GM19455 (cell line): ENCODE measurements around the gene OCIAD2.
A peak's percentile ranks its signal among the peaks of the same experiment; 100 is the strongest.
"Not testable (repeated sequence)": the region's sequence is repeated elsewhere in the genome, so short reads cannot be mapped to it uniquely, and the experiment has no call there.

Source experiments
- ATAC-seq: cut with Tn5 transposase; IDR thresholded peaks from one replicate; pipeline ENCODE4 v1.9.1; 2021; ENCODE audit not compliant: unreplicated experiment

Gene OCIAD2, protein sequence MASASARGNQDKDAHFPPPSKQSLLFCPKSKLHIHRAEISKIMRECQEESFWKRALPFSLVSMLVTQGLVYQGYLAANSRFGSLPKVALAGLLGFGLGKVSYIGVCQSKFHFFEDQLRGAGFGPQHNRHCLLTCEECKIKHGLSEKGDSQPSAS

DNA sequence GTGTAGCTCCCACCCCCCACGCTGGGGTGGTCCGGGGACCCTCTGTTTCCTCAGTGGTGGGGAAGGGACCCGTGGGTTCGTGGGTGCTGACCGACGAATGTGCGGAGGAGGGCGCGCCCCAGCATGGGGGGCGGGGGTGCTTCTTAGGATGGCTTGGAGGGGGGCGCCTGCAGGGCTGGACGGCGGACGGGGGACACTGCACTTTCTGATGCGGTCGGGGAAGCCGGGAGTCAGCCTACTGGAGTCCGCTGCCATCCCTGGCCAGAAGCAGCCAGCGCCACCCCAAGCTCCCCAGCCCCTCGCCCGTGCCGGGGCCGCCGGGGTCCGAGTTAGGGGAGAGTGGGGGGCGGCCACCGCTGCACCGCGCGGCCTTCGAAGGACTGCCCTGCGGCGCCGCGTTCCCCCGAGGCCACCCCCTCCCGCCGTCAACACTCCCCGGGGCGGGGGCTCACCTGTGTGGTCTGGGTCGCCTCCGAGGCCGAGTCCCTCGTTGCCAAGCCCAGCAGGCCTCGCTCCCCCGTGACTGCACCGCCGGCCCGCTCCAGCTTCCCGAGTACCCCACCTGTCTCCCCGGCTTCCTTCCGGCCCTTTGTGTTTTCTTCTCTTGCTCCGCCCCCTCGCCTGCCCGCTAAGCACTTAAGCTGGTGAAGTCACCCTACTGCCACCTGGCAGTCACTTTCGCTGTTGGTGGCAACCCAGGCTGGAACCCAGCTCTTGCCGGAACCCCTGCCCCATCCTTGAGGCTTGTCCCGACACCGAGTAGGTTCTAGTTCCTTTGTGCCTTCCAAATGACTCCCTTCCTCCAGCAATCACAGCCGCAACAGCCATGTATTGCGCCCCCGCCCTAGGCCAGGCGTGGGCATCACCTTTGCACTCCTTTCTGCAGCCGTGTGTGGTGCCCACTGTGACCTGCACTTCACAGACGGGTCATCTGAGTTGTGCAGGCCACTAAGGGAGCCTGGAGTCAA, at the start of gene OCIAD2:
OCIAD2 (minus strand) TSS at position 569 of the 968 bp plus-strand sequence. CDS start 2,225 bp downstream, outside the sequence.
- ATAC-seq: peak; percentile 98

DNA sequence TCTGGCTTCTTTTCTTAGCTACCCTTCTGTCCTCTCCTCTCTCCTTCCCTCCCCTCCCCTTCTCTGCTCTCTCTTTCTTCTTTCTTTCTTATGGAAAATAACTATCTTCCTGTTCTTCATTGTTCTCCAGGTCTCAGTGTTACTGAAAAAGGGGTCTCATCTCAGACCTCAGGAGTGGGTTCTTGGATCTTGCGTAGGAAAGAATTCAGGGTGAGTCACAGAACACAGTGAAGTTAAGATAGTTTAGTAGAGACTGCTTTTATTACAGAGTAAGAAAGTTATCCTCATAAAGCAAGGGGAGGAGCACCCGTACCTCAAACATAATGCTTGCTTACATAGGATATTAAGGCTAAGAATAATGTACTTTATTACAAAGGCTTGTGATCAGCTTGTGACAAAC, 47.7 kb upstream of the OCIAD2 start:
- no peak for ATAC-seq

DNA sequence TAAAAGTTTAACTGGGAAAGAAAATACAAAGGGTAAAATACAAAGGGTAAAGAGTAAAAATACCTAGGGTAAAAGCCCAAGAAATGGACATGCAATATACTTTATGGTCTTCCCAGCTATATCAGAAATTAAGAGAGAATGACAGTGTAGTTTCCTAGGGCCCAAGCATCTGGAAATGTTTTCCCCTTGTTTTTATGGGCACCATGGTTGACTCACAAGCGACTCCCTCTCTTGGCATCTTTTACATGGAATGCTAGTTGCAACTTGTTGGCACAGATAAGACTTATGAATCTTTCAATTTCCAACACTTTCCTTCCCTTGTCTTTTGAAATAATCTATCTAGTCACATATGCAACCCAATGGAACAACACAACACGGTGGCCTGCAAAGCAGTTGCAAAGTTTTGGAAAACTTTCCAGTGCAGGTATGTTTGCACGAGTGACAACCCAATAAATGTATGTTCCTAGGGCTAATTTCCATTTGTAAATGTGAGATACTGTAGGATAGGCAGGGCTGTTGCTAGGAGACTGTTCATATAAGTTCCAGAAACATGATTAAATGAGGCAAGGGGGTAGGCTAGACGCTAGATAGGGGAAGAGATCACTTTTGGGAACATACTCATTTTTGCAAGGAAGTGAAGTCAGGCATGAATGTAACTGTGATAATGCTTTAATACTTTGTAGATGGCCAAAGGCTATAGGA, 43.1 kb upstream of the OCIAD2 start:
- ATAC-seq: no peak

DNA sequence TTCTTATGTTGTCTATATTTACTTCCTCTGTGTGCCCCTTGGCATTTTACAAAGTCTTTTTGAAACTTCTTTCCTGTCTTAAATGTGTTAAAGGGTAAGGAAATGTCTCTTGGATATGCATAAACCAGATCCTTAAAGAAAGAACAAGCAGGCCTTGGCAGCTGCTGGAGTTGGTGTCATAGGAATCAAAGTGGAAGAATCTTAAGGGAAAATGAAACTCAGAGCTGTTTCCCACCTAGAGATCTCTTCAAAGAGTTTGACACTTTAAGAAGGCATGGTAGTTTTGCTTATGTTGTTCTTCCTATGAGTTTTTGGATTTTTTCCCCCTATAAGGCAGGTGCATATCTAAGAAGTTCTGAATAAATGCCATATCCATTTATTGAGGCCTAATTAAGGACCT, 42.5 kb upstream of the OCIAD2 start:
- ATAC-seq: no peak

DNA sequence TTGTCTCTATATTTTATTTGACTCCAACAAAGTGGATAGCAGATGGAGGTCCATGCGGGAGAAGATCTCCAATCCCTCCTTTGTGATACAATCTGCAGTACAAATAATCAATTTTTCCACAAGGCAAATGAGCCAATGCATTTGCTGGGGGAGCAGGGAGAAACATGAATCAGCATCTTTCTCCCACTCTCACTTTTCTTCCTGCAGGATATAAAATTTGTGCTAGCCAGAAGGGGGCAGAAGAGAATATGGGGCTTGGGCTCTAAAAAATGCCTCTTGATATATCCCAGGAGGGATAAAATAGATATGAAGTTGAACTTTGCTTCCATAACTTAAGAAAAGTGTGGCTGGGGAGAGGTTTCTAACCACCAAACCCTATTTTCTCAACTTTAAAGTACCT, 41.2 kb upstream of the OCIAD2 start:
- ATAC-seq: no peak

DNA sequence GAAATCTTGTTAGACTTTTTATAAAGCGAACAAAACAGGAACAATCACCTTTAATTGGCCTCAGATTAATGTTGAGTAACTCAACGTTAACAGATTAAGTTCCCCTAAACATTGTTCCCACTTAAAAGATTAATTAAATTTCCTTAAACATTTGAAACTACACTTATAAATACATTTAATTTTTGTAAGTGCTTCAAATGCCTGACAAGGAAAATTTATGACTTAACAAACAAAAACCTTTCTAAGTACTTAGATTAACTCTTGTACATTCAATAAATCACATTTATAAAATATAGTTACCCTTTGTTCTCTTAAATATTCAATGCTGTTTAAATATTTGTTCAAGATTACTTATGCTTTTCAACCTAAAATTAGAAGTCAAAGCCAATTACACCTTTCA, 39.4 kb upstream of the OCIAD2 start:
- ATAC-seq: no peak

DNA sequence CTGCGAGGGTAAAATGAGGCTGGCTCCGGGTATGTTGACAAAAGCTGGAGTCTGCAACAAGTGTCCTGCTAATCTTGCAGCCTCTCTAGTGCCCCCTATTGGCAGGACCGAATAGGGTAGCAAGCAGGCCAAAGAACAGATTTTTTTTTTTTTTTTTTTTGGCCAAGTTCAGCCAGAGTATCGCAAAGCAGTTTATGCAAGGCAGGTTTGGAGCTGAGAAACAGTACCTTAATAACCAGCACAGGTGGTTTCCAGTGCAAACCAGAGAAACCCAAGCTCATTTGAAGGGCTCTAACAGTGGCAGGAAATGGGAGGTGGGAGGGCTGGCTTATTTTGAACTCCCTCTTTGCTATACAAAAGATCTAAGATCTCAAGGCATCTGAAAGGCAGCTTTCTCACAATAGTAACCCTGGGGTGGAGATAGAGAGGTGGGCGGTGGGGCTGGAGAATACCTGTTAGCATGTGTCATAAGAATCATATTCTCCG, 38.2 kb upstream of the OCIAD2 start:
- ATAC-seq: no peak

DNA sequence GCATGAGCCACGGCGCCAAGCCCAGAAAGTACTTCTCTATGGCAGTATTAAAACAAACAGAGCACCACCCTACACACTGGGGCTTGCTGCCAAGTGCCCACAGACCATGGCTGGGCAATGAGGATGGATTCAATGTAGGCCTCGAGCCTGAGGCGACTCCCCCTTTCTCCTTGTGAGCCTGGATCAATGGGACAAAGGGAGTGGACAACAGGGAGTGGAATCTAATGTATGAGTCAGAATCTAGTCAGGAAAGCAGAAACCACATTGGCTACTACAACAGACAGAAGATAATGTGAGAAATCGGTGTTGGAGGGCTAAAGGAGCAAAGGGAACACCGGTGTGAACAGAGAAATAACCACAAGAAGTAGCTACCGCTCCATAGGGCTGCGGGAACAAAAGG, 37.7 kb upstream of the OCIAD2 start:
- no peak for ATAC-seq

DNA sequence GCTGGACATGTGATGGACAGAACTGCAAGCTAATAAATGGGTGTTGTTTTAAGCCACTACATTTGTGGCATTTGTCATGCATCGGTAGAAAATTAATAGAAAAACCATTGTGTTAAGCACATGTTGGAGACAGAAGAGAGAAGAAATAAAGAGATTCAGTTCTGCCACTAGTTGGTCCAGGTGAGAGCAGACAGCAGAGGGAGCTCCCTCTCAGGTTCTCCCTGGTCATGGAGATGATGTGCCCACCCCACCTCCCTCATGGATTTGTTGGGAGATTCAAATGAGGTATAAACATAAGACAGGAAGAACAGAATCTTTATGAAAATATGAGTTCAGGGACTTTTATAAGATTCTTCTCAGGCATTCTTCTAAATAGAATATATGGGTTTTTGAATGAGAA, 36.8 kb upstream of the OCIAD2 start:
- no peak for ATAC-seq

DNA sequence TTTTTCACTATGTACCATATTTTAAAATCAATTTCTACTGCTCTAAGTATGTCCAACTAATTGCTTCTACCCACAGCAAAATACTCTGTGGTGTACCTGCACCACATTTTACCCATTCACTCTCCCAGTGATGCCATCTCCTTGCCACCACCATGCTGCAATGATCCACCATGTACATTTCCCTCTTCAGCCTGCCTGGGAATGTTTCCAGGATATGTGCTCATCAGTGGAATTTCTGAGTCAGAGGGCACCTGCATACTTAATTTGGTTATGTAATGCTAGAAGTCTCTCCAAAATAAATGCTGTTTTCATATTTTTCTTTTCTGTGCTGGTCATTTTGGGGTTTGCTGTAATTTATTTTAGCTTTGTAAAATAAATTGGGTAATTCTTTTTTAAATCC, 33.2 kb upstream of the OCIAD2 start:
- no peak for ATAC-seq

DNA sequence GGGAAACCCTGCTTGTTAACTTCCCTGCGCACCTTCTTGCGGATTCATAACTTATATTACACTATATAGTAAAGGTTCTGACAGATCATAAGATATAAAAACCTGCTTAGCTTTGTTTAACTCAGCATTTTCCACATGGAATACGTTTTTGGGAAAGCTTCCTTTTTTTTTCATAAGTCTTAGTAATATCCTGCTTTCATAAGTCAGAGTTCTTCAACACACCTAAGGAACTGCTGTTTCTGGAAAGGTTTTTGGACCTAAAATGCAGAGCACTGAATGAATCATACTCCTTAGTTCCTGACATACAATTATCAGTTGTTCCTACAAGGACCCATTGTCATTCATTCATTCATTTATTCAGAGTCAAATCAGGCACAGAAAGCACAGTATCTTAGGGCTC, 32.3 kb upstream of the OCIAD2 start:
- ATAC-seq: no peak

DNA sequence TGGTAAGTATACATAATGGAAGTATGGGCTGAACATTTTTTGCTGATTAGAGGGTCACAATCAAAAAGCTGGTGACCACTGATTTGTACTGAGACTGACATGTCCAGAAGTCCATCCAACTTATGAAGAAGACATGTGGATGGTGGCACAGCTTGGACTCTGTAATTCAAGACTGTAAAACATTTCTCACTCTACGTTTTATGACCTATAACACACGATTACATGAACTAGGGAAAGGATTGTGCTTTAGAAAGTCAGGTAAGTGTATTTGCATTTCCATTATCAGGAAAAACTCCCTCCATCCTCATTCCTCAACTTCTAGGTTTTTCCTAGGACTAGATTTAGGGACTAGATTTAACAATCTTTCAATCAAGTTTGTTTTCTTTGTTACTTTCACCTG, 30.5 kb upstream of the OCIAD2 start:
- ATAC-seq: no peak

DNA sequence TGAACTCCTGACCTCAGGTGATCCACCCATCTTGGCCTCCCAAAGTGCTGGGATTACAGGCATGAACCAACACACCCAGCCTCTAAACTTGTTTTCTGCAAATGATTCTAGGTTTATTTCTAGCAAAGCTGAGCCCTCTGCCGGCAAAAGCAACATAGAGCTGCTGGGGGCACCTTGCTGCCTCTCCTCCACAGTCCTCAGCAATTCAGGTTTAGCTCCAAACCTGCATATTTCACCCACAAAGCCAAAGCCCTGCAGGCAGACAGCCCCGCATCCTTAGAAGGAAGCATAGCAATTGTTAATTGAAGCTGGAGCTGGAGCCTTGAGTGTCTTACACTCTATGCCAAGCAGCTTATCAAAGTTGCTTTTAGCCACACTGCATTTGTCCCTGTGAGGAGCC, 24.9 kb upstream of the OCIAD2 start:
- no peak for ATAC-seq

DNA sequence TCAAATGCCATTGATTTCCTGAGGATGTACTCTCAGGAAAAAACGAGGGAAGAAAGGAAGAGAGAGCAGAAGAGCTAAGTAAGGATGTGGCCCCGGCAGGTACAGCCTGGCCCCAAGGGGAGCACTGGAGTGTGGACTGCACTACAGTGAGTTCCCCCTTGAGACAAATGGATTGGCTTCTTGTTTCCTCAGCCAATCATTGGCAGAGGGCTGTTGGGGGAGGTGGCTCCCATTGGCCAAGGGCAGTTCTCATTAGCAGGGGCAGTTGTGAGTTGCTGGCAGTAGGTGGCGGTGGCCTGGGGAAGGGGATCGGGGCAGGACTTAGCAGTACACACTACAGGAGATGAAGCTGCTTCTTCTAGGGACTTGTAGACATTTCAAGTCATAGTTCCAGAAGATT, 24.1 kb upstream of the OCIAD2 start:
- no peak for ATAC-seq

DNA sequence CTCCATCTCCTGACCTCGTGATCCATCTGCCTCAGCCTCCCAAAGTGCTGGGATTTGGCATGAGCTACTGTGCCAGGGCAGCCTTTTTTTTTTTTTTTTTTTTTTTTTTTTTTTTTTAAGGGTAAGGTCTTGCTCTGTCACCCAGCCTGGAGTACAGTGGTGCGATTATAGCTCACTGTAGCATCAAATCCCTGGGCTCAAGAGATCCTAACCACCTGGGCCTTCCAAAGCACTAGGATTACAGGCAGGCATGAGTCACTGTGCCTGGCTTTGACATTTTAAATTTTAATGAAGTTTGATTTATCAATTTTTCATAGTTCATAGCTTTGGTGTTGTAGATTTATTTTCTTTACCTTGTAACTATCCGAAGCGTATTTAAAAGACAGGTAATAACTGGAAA, 17.8 kb upstream of the OCIAD2 start:
- ATAC-seq: no peak

DNA sequence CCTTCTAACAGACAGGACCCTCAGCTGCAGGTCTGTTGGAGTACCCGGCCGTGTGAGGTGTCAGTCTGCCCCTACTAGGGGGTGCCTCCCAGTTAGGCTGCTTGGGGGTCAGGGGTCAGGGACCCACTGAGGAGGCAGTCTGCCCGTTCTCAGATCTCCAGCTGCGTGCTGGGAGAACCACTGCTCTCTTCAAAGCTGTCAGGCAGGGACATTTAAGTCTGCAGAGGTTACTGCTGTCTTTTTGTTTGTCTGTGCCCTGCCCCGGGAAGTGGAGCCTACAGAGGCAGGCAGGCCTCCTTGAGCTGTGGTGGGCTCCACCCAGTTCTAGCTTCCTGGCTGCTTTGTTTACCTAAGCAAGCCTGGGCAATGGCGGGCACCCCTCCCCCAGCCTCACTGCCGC, 16.5 kb upstream of the OCIAD2 start:
- ATAC-seq: not testable (repeated sequence)

DNA sequence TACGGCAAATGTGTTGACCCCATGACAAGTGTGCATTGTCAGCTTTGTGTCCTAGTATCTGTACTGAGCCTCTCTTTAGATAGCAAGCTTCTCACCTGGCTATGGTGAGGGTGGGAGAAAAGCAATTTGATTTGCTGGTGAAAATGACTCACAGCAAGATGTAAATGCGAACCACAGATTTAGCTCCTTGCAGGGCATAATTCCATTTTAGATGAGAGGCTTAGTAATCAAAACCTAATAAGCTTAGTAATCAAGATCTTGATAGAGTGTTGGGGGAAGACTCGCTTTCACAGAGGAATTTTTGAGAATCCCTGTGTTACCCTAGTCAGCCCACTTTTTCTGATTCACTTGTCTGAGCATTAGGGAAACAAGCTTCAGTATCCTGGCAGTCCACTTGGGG, 7.7 kb upstream of the OCIAD2 start:
- ATAC-seq: no peak

DNA sequence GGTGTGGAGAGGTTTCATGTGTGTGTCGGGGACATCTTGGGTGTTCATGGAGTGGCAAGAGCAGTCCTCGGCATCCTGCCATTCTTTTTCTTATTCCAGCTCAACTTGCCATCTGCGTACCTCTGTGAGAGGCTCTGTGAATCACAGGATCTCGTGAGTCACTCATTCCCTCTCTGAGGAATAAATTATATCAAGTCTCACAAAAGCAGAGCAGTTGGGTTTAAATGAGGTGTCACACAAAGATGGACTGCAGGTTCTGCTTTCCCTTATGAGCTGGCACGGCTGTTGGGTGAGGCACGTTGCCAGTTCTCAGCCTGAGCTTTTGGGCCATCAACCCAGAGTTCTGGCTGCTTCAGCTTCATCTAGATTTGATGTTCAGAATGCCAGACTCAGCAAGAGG, 6.8 kb upstream of the OCIAD2 start:
- ATAC-seq: no peak

DNA sequence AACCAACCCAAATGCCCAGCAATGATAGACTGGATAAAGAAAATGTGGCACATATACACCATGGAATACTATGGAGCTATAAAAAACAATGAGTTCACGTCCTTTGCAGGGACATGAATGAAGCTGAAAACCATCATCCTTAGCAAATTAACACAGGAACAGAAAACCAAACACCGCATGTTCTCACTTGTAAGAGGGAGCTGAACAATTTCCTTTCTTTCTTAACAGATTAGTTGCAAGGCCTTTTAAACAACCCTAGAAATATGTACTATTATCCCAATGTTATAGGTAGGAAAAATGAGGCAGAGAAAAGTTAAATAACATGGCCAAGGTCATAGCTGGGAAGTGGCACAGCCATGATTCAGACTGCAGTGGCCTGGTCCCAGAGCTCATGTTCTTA, 5.8 kb upstream of the OCIAD2 start:
- no peak for ATAC-seq

DNA sequence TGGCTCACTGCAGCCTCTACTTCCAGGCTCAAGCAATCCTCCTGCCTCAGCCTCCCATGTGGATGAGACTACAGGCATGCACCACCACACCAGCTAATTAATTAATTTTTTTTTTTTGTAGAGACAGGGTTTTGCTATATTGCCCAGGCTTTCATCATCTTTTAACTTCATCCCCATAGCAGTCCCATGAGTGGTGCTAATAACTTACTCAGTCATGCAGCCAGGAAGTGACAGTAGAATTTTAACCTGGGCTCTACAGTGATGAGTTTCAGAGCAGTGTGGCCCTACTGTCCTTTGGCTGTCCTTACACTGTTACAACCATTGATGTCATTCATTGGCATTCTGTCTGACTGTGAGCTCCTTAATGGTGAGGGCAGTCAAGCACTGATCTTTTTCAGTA, 3.9 kb upstream of the OCIAD2 start:
- no peak for ATAC-seq

DNA sequence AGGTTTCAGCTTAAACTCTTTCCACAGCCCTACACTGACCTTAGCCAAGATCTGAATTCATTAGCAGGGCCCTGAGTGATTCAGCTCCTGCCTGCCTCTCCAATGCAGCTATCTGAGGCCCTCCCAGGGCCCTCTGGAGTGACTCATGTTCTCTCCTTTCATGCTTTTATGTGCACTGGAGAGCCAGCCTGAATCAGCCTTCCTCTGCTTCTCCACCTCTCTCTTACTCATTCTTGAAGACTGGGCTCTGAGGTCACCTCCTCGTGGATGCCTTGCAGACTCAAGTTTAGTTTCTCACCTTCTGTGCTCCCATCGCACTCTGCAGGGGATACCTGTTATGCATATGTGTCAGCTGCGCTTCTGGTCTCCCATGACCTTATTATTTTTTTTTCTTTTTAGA, 3.1 kb upstream of the OCIAD2 start:
- no peak for ATAC-seq

DNA sequence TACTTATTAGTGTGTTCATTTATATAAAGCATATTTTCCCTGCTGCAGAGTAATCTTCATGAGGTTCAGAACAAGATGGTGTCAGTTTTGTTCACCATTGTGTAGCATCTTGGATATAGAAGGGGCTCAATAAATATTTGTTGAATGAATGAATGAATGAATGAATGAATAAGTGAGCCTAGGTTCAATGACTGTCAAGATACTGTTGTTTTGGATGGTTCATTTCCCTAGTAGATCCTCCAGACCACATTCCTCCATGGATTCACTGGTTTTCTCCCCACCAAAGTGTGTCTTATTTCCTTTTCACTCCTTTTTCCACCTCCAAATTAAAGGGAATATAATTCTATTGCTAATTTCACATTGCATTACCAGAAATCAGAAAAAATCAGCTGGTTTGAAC, 2.1 kb upstream of the OCIAD2 start:
- ATAC-seq: no peak
